Non-pigmented ciliary epithelial cell (primary cell): ENCODE measurements around the gene CARMIL1.
"Not testable (repeated sequence)": the region's sequence is repeated elsewhere in the genome, so short reads cannot be mapped to it uniquely, and the experiment has no call there.

Experiments used
- DNase-seq: peaks from one replicate; pipeline ENCODE4 v3.0.0-alpha.2; 2010; ENCODE audit warnings: low read depth

Gene CARMIL1

GRCh38 chr6:25277857-25278256 is 1.3 kb upstream of the CARMIL1 start:
- no peak for DNase-seq

GRCh38 chr6:25278261-25278913 is 787 bp upstream of the CARMIL1 start:
- no peak for DNase-seq

GRCh38 chr6:25279748-25280343 is 672 bp downstream of the CARMIL1 start:
- DNase-seq = no peak

GRCh38 chr6:25280344-25281074 is 1.3 kb downstream of the CARMIL1 start:
- no peak for DNase-seq

GRCh38 chr6:25286891-25287290 is 7.7 kb downstream of the CARMIL1 start:
- no peak for DNase-seq

- no peak for DNase-seq
These were observed 8.8 kb downstream of the CARMIL1 start for GRCh38 chr6:25287941-25288340.

- no peak for DNase-seq
These were observed 9.3 kb downstream of the CARMIL1 start for GRCh38 chr6:25288518-25288917.

- no peak for DNase-seq
These were observed 11.3 kb downstream of the CARMIL1 start for GRCh38 chr6:25290306-25291060.

GRCh38 chr6:25292384-25292783 is 13.2 kb downstream of the CARMIL1 start:
- DNase-seq = no peak

GRCh38 chr6:25295651-25296050 is 16.5 kb downstream of the CARMIL1 start:
- DNase-seq = no peak

GRCh38 chr6:25296217-25296905 is 17.2 kb downstream of the CARMIL1 start:
- DNase-seq = no peak

- DNase-seq = no peak
These were observed 17.9 kb downstream of the CARMIL1 start for GRCh38 chr6:25297039-25297441.

GRCh38 chr6:25297823-25298522 is 18.8 kb downstream of the CARMIL1 start:
- DNase-seq = no peak

GRCh38 chr6:25298523-25298865 is 19.3 kb downstream of the CARMIL1 start:
- DNase-seq = not testable (repeated sequence)

- DNase-seq = no peak
These were observed 22.2 kb downstream of the CARMIL1 start for GRCh38 chr6:25301362-25301761.

GRCh38 chr6:25302151-25302550 is 23.0 kb downstream of the CARMIL1 start:
- no peak for DNase-seq

GRCh38 chr6:25302677-25303128 is 23.5 kb downstream of the CARMIL1 start:
- no peak for DNase-seq

GRCh38 chr6:25303254-25303653 is 24.1 kb downstream of the CARMIL1 start:
- DNase-seq = no peak

GRCh38 chr6:25306379-25306778 is 27.2 kb downstream of the CARMIL1 start:
- no peak for DNase-seq

- no peak for DNase-seq
These were observed 28.8 kb downstream of the CARMIL1 start for GRCh38 chr6:25307805-25308494.

- DNase-seq = no peak
These were observed 30.7 kb downstream of the CARMIL1 start for GRCh38 chr6:25309886-25310285.
